Breast epithelium (tissue), 4 donors: ENCODE measurements around the gene STIM2. TPM values are rescaled to one million over a fixed set of nuclear protein-coding genes. Genes with fewer than 3 reads are reported as not detected.
A peak's percentile ranks its signal among the peaks of the same experiment; 100 is the strongest.
"Not testable (repeated sequence)": the region's sequence is repeated elsewhere in the genome, so short reads cannot be mapped to it uniquely, and the experiment has no call there.

Source experiments
- DNase-seq, 2 donors: peaks; one replicate each; pipeline ENCODE4 v3.0.0-alpha.2; 2019; ENCODE audit warnings: low spot score in 2 of 2
- H3K27ac ChIP-seq, 2 donors: fragments of 200-600 bp; sonication (generic) in 1 of 2; one replicate each; pipeline ENCODE4 v1.5.1; 2016 to 2019; ENCODE audit warnings: mild to moderate bottlenecking in 1 of 2
- H3K27me3 ChIP-seq, 2 donors: fragments of 200-600 bp; sonication (generic) in 1 of 2; one replicate each; pipeline versions ENCODE4 v1.5.1 to v1.6.0; 2017 to 2019; ENCODE audit warnings: control low read depth in 1 of 2, mild to moderate bottlenecking in 1 of 2
- H3K36me3 ChIP-seq: fragments of 200-600 bp; one replicate; pipeline ENCODE4 v1.5.1; 2019
- H3K4me1 ChIP-seq, 2 donors: fragments of 200-600 bp; sonication (generic); one replicate each; pipeline ENCODE4 v1.5.1; 2016 to 2019; ENCODE audit warnings: control low read depth in 1 of 2
- H3K4me3 ChIP-seq, 3 donors: fragments of 200-600 bp; sonication (generic); 1 replicate in 2 of 3; 2 replicates in 1 of 3; pipeline ENCODE4 v1.5.1; 2016 to 2019; ENCODE audit warnings: mild to moderate bottlenecking in 3 of 3, moderate library complexity in 2 of 3
- H3K9me3 ChIP-seq, 2 donors: fragments of 200-600 bp; sonication (generic) in 1 of 2; one replicate each; pipeline ENCODE4 v1.5.1; 2016 to 2019; ENCODE audit warnings: control low read depth in 1 of 2
- POLR2A ChIP-seq: fragments of 450-650 bp; IDR thresholded peaks from one replicate; pipeline ENCODE4 v1.6.1; 2016; ENCODE audit warnings: antibody characterized with exemption, mild to moderate bottlenecking, moderate library complexity
- POLR2AphosphoS5 ChIP-seq, 3 donors: sonication (generic); formaldehyde crosslinking; IDR thresholded peaks; one replicate each; pipeline ENCODE4 v1.6.1; 2017; ENCODE audit warnings: antibody characterized with exemption in 3 of 3
- intact Hi-C: fragments of 100-400 bp; cut with DNase I; formaldehyde crosslinking; loops from one replicate; pipeline ENCODE4 v1.15.1; 2023; ENCODE audit warnings: low total_unique reads
- total RNA-seq, 3 donors: library from RNA; depleted of rRNA; stranded (reverse); fragments of >200 nt; gene quantifications; one replicate each; pipeline ENCODE4 v1.1.0, GENCODE V29; 2016
- TF ChIP-seq, protein P1 (sequence below), 3 donors: fragments of 450-650 bp; IDR thresholded peaks; one replicate each; pipeline ENCODE4 v1.5.1; 2016 to 2017; ENCODE audit warnings: antibody characterized with exemption in 3 of 3, mild to moderate bottlenecking in 3 of 3, moderate library complexity in 3 of 3

Gene STIM2
- total RNA-seq, 3 donors from 2014 or later, result 12.0 to 24.7 (median 23.3) TPM

DNA sequence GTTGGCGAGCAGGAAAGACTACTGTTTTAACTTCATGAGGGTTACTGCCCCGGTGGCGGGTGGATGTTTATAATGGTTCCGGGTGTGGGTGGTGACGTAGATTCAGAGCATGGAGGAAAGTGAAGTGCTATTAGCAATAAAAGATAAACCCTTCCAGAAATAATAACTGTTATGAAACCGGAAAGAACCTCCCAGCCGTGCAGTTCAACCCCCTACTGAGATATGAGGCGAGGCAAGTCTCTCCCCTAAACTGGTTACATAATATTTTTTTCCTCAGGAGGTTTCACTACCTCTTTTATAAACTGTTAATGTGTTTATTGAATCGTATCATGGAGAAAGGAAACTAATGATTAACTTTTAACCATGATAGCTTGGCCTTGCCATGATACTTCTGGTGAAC, 33.9 kb upstream of the STIM2 start:
- H3K27ac ChIP-seq, result peak overlapping the region in 1 of 2 donors; percentile 14

GRCh38 chr4:26827336-26827735, 33.3 kb upstream of the STIM2 start:
- intact Hi-C loops, result not testable (repeated sequence)

More for the DNA sequence above, 33.9 kb upstream of the STIM2 start:
- Histone ChIP-seq H3K4me3 (no peak overlapping the region), H3K27me3 (no peaks in the 10 kb centered on the region), H3K9me3 (peaks cover 0 to 7% of the 10 kb centered on the region in 2 donors), H3K4me1 (no peaks in the 10 kb centered on the region), H3K36me3 (no peaks in the 10 kb centered on the region)
- TF ChIP-seq POLR2A (no peak), POLR2AphosphoS5 (IDR thresholded peaks at IDR 0.05) (no peak)
- intact Hi-C loops, result no loop called here
- no peak for DNase-seq

GRCh38 chr4:26827798-26828197, 32.8 kb upstream of the STIM2 start:
- H3K9me3 ChIP-seq, result peaks cover 0 to 7% of the 10 kb centered on the region in 2 donors
- no peaks in the 10 kb centered on the region for H3K4me1 ChIP-seq
- no peaks in the 10 kb centered on the region for H3K36me3 ChIP-seq
- DNase-seq, result no peak
- no peak overlapping the region for H3K4me3 ChIP-seq
- no peaks in the 10 kb centered on the region for H3K27me3 ChIP-seq
- H3K27ac ChIP-seq, result no peak overlapping the region
- intact Hi-C loops, result loop anchor here (1.0 kb wide), 1 partner anchor 20 kb away; no protein-coding TSS in a partner anchor
- TF ChIP-seq, protein P1, sequence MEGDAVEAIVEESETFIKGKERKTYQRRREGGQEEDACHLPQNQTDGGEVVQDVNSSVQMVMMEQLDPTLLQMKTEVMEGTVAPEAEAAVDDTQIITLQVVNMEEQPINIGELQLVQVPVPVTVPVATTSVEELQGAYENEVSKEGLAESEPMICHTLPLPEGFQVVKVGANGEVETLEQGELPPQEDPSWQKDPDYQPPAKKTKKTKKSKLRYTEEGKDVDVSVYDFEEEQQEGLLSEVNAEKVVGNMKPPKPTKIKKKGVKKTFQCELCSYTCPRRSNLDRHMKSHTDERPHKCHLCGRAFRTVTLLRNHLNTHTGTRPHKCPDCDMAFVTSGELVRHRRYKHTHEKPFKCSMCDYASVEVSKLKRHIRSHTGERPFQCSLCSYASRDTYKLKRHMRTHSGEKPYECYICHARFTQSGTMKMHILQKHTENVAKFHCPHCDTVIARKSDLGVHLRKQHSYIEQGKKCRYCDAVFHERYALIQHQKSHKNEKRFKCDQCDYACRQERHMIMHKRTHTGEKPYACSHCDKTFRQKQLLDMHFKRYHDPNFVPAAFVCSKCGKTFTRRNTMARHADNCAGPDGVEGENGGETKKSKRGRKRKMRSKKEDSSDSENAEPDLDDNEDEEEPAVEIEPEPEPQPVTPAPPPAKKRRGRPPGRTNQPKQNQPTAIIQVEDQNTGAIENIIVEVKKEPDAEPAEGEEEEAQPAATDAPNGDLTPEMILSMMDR (IDR thresholded peaks at IDR 0.05), result no peak
- TF ChIP-seq POLR2AphosphoS5 (IDR thresholded peaks at IDR 0.05) (no peak), POLR2A (no peak)

More at GRCh38 chr4:26827336-26827735, 33.3 kb upstream of the STIM2 start:
- not testable (repeated sequence) for H3K9me3 ChIP-seq, H3K27me3 ChIP-seq, H3K27ac ChIP-seq, DNase-seq, H3K4me3 ChIP-seq, H3K36me3 ChIP-seq, H3K4me1 ChIP-seq

DNA sequence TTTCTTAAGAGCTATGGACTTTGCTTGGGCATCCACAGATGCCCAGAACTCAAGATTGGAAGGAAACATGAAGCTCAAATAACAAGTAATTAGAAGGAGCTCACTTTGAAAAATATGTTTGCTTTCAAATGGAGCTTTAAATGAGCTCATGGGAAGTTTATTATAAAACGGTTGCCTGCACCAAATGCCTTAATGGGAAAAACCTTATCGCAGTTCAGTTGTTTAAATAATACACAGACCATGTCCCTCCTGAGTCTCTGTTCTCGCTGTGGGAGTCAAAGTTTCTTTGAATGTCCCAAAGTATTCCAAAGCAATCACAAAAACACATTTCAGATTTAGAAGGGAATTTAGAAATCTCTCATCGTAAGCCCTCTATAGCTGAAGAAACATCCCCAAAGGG, 31.6 kb upstream of the STIM2 start:
- TF ChIP-seq, protein P1 (IDR thresholded peaks at IDR 0.05), result no peak
- TF ChIP-seq POLR2AphosphoS5 (IDR thresholded peaks at IDR 0.05) (no peak), POLR2A (no peak)
- intact Hi-C loops, result no loop called here
- no peaks in the 10 kb centered on the region for H3K27me3 ChIP-seq
- H3K4me1 ChIP-seq, result no peaks in the 10 kb centered on the region
- H3K27ac ChIP-seq, result no peak overlapping the region
- no peaks in the 10 kb centered on the region for H3K9me3 ChIP-seq
- no peaks in the 10 kb centered on the region for H3K36me3 ChIP-seq
- H3K4me3 ChIP-seq, result no peak overlapping the region
- DNase-seq, result no peak

DNA sequence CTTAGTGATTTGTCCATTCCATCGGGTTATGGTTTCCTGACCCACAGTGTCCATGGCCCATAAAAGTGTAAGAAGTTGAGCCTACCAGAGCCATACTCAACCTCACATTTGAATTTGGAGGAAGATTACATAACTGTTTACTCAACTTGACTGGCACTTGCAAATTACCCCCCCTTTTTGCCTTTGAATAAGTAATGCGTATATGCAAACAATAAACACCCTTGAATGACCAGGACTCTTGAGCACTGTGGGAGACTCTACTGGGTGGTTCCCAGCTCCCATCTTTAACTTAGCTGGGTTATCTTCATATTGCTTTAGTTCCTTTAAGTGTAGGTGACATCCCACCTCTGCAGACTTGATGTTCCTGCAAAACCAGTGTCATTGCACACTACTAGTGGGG, 30.6 kb upstream of the STIM2 start:
- Histone ChIP-seq H3K4me1 (no peaks in the 10 kb centered on the region), H3K4me3 (no peak overlapping the region), H3K27me3 (no peaks in the 10 kb centered on the region), H3K27ac (no peak overlapping the region), H3K36me3 (no peaks in the 10 kb centered on the region), H3K9me3 (no peaks in the 10 kb centered on the region)
- no peak for DNase-seq
- TF ChIP-seq, protein P1 (IDR thresholded peaks at IDR 0.05), result no peak
- TF ChIP-seq POLR2A (no peak), POLR2AphosphoS5 (IDR thresholded peaks at IDR 0.05) (no peak)
- intact Hi-C loops, result no loop called here

DNA sequence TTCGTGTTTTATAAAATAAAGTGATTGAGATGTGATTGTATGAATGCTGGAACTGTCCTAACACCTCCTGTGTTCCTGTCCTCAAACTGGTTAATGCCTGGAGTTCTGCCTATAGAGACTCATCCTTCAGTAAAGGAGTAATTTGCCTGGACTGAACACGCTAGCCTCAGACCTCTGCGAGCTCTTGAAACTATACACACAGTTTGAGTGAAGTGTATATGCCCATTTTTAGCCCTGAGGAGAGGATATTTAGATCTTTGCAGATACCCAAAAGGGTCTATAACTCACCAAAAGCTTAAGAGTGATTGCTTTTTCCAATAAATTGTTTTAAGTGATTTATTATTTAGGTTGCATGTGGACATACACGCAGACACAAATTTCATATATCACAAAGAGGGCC, 29.9 kb upstream of the STIM2 start:
- H3K4me1 ChIP-seq, result no peaks in the 10 kb centered on the region
- DNase-seq, result no peak
- no peaks in the 10 kb centered on the region for H3K9me3 ChIP-seq
- H3K36me3 ChIP-seq, result no peaks in the 10 kb centered on the region
- intact Hi-C loops, result no loop called here
- no peak overlapping the region for H3K27ac ChIP-seq
- H3K27me3 ChIP-seq, result no peaks in the 10 kb centered on the region
- H3K4me3 ChIP-seq, result no peak overlapping the region
- TF ChIP-seq POLR2AphosphoS5 (IDR thresholded peaks at IDR 0.05), result no peak
- TF ChIP-seq, protein P1 (IDR thresholded peaks at IDR 0.05), result no peak
